ENCODE measurements around the gene TEX264.

GRCh38 chr3:51750878-51751277 lies 79.8 kb downstream of the TEX264 start:
- TF ChIP-seq CTCF (IDR thresholded peaks at IDR 0.05), result no peak
- TF ChIP-seq IRF1 (CRISPR knock-in tag; IDR thresholded peaks at IDR 0.05), result no peak
- no peak for TF ChIP-seq ARID4B (CRISPR knock-in tag; IDR thresholded peaks at IDR 0.05; ENCODE audit: borderline replicate concordance)
- no peak for TF ChIP-seq SP1 (CRISPR knock-in tag; conservative IDR thresholded peaks at IDR 0.05)
- no peak for TF ChIP-seq CREM (CRISPR knock-in tag; IDR thresholded peaks at IDR 0.05)
- TF ChIP-seq ZBTB43 (CRISPR knock-in tag; IDR thresholded peaks at IDR 0.05), result no peak
- no peak for TF ChIP-seq GABPB1 (CRISPR knock-in tag; IDR thresholded peaks at IDR 0.05)
- TF ChIP-seq ETV6 (CRISPR knock-in tag; IDR thresholded peaks at IDR 0.05), result no peak
- no peak for TF ChIP-seq IRF2 (CRISPR knock-in tag; IDR thresholded peaks at IDR 0.05; ENCODE audit: borderline replicate concordance, low read depth)
- no peak for TF ChIP-seq ZNF121 (CRISPR knock-in tag; IDR thresholded peaks at IDR 0.05)
- TF ChIP-seq NFE2L1 (CRISPR knock-in tag; IDR thresholded peaks at IDR 0.05), result no peak

All from WTC11 (cell line).